Thyroid gland (tissue), 4 donors: ENCODE measurements around the gene LILRA2.

ENCODE experiments used
- POLR2A ChIP-seq, 2 donors: fragments of 450-650 bp; IDR thresholded peaks; one replicate each; pipeline ENCODE4 v1.6.1; 2017; ENCODE audit warnings: antibody characterized with exemption in 2 of 2, mild to moderate bottlenecking in 2 of 2, moderate library complexity in 1 of 2
- TF ChIP-seq, protein P1 (sequence below), 6 experiments: fragments of 200-600 bp in 3 of 6; fragments of 450-650 bp in 3 of 6; sonication (generic) in 3 of 6; IDR thresholded peaks; one replicate each; pipeline ENCODE4 v1.5.1; 2016 to 2019; ENCODE audit warnings: antibody characterized with exemption in 6 of 6, mild to moderate bottlenecking in 2 of 6, inconsistent platforms in 1 of 6, moderate library complexity in 1 of 6

DNA sequence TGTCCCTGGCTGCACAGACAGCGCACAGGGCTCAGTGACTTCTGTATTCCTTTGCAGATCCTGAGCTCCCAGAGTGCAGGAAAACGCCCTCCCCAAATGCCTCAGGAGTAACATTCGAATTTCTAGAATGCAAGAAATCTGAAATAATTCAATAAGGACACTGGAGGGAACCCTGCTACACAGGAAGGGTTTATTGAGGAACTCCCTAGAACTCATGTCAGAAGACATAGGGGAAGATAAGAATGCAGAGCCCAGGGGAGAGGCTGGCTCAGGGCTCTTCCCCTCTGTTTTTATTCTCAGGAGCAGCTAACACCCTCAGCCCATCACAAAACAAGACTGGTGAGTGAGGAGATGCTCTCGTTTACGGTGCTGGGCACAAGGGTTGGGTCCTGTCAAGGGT is 26.6 kb downstream of the LILRA2 start:
- no peak for TF ChIP-seq POLR2A (IDR thresholded peaks at IDR 0.05)
- TF ChIP-seq, protein P1, sequence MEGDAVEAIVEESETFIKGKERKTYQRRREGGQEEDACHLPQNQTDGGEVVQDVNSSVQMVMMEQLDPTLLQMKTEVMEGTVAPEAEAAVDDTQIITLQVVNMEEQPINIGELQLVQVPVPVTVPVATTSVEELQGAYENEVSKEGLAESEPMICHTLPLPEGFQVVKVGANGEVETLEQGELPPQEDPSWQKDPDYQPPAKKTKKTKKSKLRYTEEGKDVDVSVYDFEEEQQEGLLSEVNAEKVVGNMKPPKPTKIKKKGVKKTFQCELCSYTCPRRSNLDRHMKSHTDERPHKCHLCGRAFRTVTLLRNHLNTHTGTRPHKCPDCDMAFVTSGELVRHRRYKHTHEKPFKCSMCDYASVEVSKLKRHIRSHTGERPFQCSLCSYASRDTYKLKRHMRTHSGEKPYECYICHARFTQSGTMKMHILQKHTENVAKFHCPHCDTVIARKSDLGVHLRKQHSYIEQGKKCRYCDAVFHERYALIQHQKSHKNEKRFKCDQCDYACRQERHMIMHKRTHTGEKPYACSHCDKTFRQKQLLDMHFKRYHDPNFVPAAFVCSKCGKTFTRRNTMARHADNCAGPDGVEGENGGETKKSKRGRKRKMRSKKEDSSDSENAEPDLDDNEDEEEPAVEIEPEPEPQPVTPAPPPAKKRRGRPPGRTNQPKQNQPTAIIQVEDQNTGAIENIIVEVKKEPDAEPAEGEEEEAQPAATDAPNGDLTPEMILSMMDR (IDR thresholded peaks at IDR 0.05) = no peak
